Measurements from ENCODE around the gene TMEM184B. TPM values are rescaled to one million over a fixed set of nuclear protein-coding genes. Genes with fewer than 3 reads are reported as not detected.

The TMEM184B gene
- polyA plus RNA-seq, 1 donor from 2014 or later, result 5.9 TPM

GRCh38 chr22:38273135-38273826, 471 bp upstream of the TMEM184B start:
- Mint-ChIP-seq H3K4me1 (peaks cover 26 to 27% (median 26%) of the 10 kb centered on the region in 3 donors), H3K9me3 (no peaks in the 10 kb centered on the region), H3K4me3 (peak overlapping the region; percentile 93 to 99 (median 96)), H3K27ac (peak overlapping the region; percentile 91 to 98 (median 93)), H3K27me3 (peaks cover 2% of the 10 kb centered on the region), H3K36me3 (no peaks in the 10 kb centered on the region)

- no peaks in the 10 kb centered on the region for H3K9me3 Mint-ChIP-seq
- peak overlapping the region; percentile 86 to 98 (median 96) for H3K4me3 Mint-ChIP-seq
- peak overlapping the region; percentile 83 to 93 (median 85) for H3K27ac Mint-ChIP-seq
- peaks cover 26 to 31% (median 30%) of the 10 kb centered on the region in 3 donors for H3K4me1 Mint-ChIP-seq
- H3K27me3 Mint-ChIP-seq, result peaks cover 2% of the 10 kb centered on the region
- no peaks in the 10 kb centered on the region for H3K36me3 Mint-ChIP-seq
Observed at GRCh38 chr22:38271927-38272372, 860 bp downstream of the TMEM184B start.

- peak overlapping the region; percentile 0 to 98 (median 91) for H3K4me3 Mint-ChIP-seq
- H3K27me3 Mint-ChIP-seq, result peaks cover 2% of the 10 kb centered on the region
- H3K36me3 Mint-ChIP-seq, result no peaks in the 10 kb centered on the region
- peak overlapping the region in 1 of 3 donors; percentile 85 for H3K27ac Mint-ChIP-seq
- peaks cover 26 to 32% (median 30%) of the 10 kb centered on the region in 3 donors for H3K4me1 Mint-ChIP-seq
- H3K9me3 Mint-ChIP-seq, result no peaks in the 10 kb centered on the region
Observed at GRCh38 chr22:38271101-38271500, 1.7 kb downstream of the TMEM184B start.

- no peaks in the 10 kb centered on the region for H3K36me3 Mint-ChIP-seq
- H3K9me3 Mint-ChIP-seq, result no peaks in the 10 kb centered on the region
- H3K27me3 Mint-ChIP-seq, result peaks cover 2% of the 10 kb centered on the region
- H3K27ac Mint-ChIP-seq, result peak overlapping the region in 2 of 3 donors; percentile 63 to 85
- H3K4me3 Mint-ChIP-seq, result peak overlapping the region in 3 of 4 donors; percentile 47 to 98 (median 96)
- peaks cover 26 to 32% (median 28%) of the 10 kb centered on the region in 3 donors for H3K4me1 Mint-ChIP-seq
Observed at GRCh38 chr22:38270091-38270992, 2.5 kb downstream of the TMEM184B start.

GRCh38 chr22:38269466-38269865, 3.3 kb downstream of the TMEM184B start:
- H3K4me3 Mint-ChIP-seq, result no peak overlapping the region
- no peaks in the 10 kb centered on the region for H3K27me3 Mint-ChIP-seq
- H3K27ac Mint-ChIP-seq, result no peak overlapping the region

GRCh38 chr22:38267086-38267485, 5.7 kb downstream of the TMEM184B start:
- peaks cover 22 to 24% (median 23%) of the 10 kb centered on the region in 3 donors for H3K4me1 Mint-ChIP-seq
- H3K9me3 Mint-ChIP-seq, result no peaks in the 10 kb centered on the region
- H3K27ac Mint-ChIP-seq, result peak overlapping the region in 2 of 3 donors; percentile 70 to 82
- H3K36me3 Mint-ChIP-seq, result no peaks in the 10 kb centered on the region
- H3K27me3 Mint-ChIP-seq, result no peaks in the 10 kb centered on the region
- H3K4me3 Mint-ChIP-seq, result peak overlapping the region in 2 of 4 donors; percentile 22 to 68

More at GRCh38 chr22:38269466-38269865, 3.3 kb downstream of the TMEM184B start:
- Mint-ChIP-seq H3K9me3 (no peaks in the 10 kb centered on the region), H3K4me1 (peaks cover 24 to 28% (median 26%) of the 10 kb centered on the region in 3 donors), H3K36me3 (no peaks in the 10 kb centered on the region)

GRCh38 chr22:38266120-38266519, 6.7 kb downstream of the TMEM184B start:
- H3K27ac Mint-ChIP-seq, result no peak overlapping the region

GRCh38 chr22:38264322-38264843, 8.4 kb downstream of the TMEM184B start:
- H3K4me1 Mint-ChIP-seq, result peaks cover 19 to 36% (median 27%) of the 10 kb centered on the region in 3 donors
- H3K4me3 Mint-ChIP-seq, result peak overlapping the region in 1 of 4 donors; percentile 37
- peak overlapping the region in 2 of 3 donors; percentile 29 to 54 for H3K27ac Mint-ChIP-seq
- H3K36me3 Mint-ChIP-seq, result no peaks in the 10 kb centered on the region
- no peaks in the 10 kb centered on the region for H3K9me3 Mint-ChIP-seq
- no peaks in the 10 kb centered on the region for H3K27me3 Mint-ChIP-seq

More at GRCh38 chr22:38266120-38266519, 6.7 kb downstream of the TMEM184B start:
- no peaks in the 10 kb centered on the region for H3K36me3 Mint-ChIP-seq
- H3K27me3 Mint-ChIP-seq, result no peaks in the 10 kb centered on the region
- peak overlapping the region in 1 of 4 donors; percentile 17 for H3K4me3 Mint-ChIP-seq
- H3K4me1 Mint-ChIP-seq, result peaks cover 17 to 28% (median 22%) of the 10 kb centered on the region in 3 donors
- H3K9me3 Mint-ChIP-seq, result no peaks in the 10 kb centered on the region

- H3K9me3 Mint-ChIP-seq, result no peaks in the 10 kb centered on the region
- no peaks in the 10 kb centered on the region for H3K36me3 Mint-ChIP-seq
- H3K27me3 Mint-ChIP-seq, result no peaks in the 10 kb centered on the region
- H3K27ac Mint-ChIP-seq, result peak overlapping the region; percentile 67 to 81 (median 67)
- peak overlapping the region in 2 of 4 donors; percentile 5 to 11 for H3K4me3 Mint-ChIP-seq
- H3K4me1 Mint-ChIP-seq, result peaks cover 18 to 33% (median 28%) of the 10 kb centered on the region in 3 donors
Observed at GRCh38 chr22:38262051-38262795, 10.6 kb downstream of the TMEM184B start.

- Mint-ChIP-seq H3K27ac (peak overlapping the region; percentile 91 to 94 (median 93)), H3K9me3 (no peaks in the 10 kb centered on the region), H3K4me1 (peaks cover 18 to 36% (median 28%) of the 10 kb centered on the region in 3 donors), H3K27me3 (no peaks in the 10 kb centered on the region), H3K4me3 (peak overlapping the region; percentile 56 to 86 (median 78)), H3K36me3 (no peaks in the 10 kb centered on the region)
Observed at GRCh38 chr22:38260761-38261681, 11.8 kb downstream of the TMEM184B start.

- Mint-ChIP-seq H3K4me1 (peaks cover 18 to 36% (median 28%) of the 10 kb centered on the region in 3 donors), H3K36me3 (no peaks in the 10 kb centered on the region), H3K4me3 (peak overlapping the region in 3 of 4 donors; percentile 25 to 66 (median 57)), H3K27ac (peak overlapping the region in 1 of 3 donors; percentile 53), H3K9me3 (no peaks in the 10 kb centered on the region), H3K27me3 (no peaks in the 10 kb centered on the region)
Observed at GRCh38 chr22:38259370-38259769, 13.4 kb downstream of the TMEM184B start.

GRCh38 chr22:38258895-38259294, 13.9 kb downstream of the TMEM184B start:
- no peak overlapping the region for H3K27ac Mint-ChIP-seq
- H3K27me3 Mint-ChIP-seq, result no peaks in the 10 kb centered on the region
- H3K4me1 Mint-ChIP-seq, result peaks cover 18 to 36% (median 28%) of the 10 kb centered on the region in 3 donors

GRCh38 chr22:38257650-38258250, 15.1 kb downstream of the TMEM184B start:
- Mint-ChIP-seq H3K36me3 (peaks cover 1% of the 10 kb centered on the region), H3K27me3 (no peaks in the 10 kb centered on the region), H3K4me3 (no peak overlapping the region), H3K9me3 (no peaks in the 10 kb centered on the region), H3K4me1 (peaks cover 13 to 36% (median 28%) of the 10 kb centered on the region in 3 donors), H3K27ac (no peak overlapping the region)

More at GRCh38 chr22:38258895-38259294, 13.9 kb downstream of the TMEM184B start:
- no peaks in the 10 kb centered on the region for H3K36me3 Mint-ChIP-seq
- peak overlapping the region in 1 of 4 donors; percentile 25 for H3K4me3 Mint-ChIP-seq
- no peaks in the 10 kb centered on the region for H3K9me3 Mint-ChIP-seq
